Pancreas (tissue), 10 donors: ENCODE data around the gene OR2A5. TPM values are rescaled to one million over a fixed set of nuclear protein-coding genes. Genes with fewer than 3 reads are reported as not detected.

Experiments
- ATAC-seq, 4 donors: fragments of 200-7000 bp; cut with Tn5 transposase; one replicate each; pipeline versions ENCODE4 v1.8.0 to v1.9.1; 2020; ENCODE audit warnings: mild to moderate bottlenecking in 4 of 4, moderate library complexity in 4 of 4
- DNase-seq, 6 donors: peaks; one replicate each; pipeline ENCODE4 v3.0.0-alpha.2; 2020
- FAIRE-seq: peaks from 2 replicates; lab custom pipeline; 2012; peaks lifted over from hg19 to GRCh38; lab: Jason Lieb, UNC
- H3K27ac ChIP-seq, 4 donors: fragments of 200-600 bp; sonication (generic); 1 replicate in 3 of 4; 2 replicates in 1 of 4; pipeline versions ENCODE4 v1.5.0 to v1.8.0; 2020
- H3K27me3 ChIP-seq, 4 donors: fragments of 200-600 bp; one replicate each; pipeline ENCODE4 v1.8.0; 2021
- H3K36me3 ChIP-seq, 3 donors: fragments of 200-600 bp; sonication (generic) in 1 of 3; one replicate each; pipeline versions ENCODE4 v1.5.0 to v1.8.0; 2020 to 2021
- H3K4me1 ChIP-seq, 3 donors: fragments of 200-600 bp; one replicate each; pipeline ENCODE4 v1.8.0; 2021
- H3K4me3 ChIP-seq, 4 donors: fragments of 200-600 bp; sonication (generic) in 2 of 4; one replicate each; pipeline versions ENCODE4 v1.5.0 to v1.8.0; 2020 to 2021
- H3K9me3 ChIP-seq, 4 donors: fragments of 200-600 bp; one replicate each; pipeline ENCODE4 v1.8.0; 2021
- CTCF ChIP-seq, 4 donors: fragments of 200-600 bp; sonication (generic) in 3 of 4; IDR thresholded peaks; one replicate each; pipeline versions ENCODE4 v1.5.0 to v1.8.0; 2021; ENCODE audit warnings: antibody characterized with exemption in 4 of 4
- WGBS, 2 donors: extraction: QIAGEN DNeasy Blood & Tissue Kit; methylation state at CpG; one replicate each; pipeline ENCODE4 v1.1.7; 2013; 5-methylcytosine and 5-hydroxymethylcytosine counted together
- intact Hi-C, 3 donors: fragments of 100-400 bp; cut with DNase I; formaldehyde crosslinking; loops; one replicate each; pipeline versions ENCODE4 v1.11.1 to v1.14.2; 2022
- polyA plus RNA-seq, 2 donors: library from polyadenylated mRNA; stranded (reverse); fragments of 200-250 nt; gene quantifications; one replicate each; pipeline ENCODE4 v1.2.3, GENCODE V29; 2013
- total RNA-seq, 6 donors: library from RNA; stranded (reverse); fragmentation: NEBNext Ultra II Directional in 4 of 6; extraction: Animal tissue kit (Norgen Biotek cat#: 25700) in 4 of 6; gene quantifications; one replicate each; pipeline versions ENCODE4 v1.2.1 to v1.2.4, GENCODE V29; 2021 to 2023
- donor health status: healthy with polysubstance abuse.
- donor health status: DM: no; HTN: no; CAD: no; lungs with moderate emphysema.
- donor health status: DM: no; HTN: no; CAD: no.
- donor health status: control.
- donor health status: control.
- donor health status: Bipolar disorder and iron deficiency.
- donor health status: DM: yes; HTN: yes; CAD: no.
- donor health status: DM: no; HTN: no; CAD: no.
- donor health status: DM: no; HTN: no; CAD: no.
- donor health status: DM: yes; HTN: yes; CAD: no.

OR2A5 gene
- total and polyA plus RNA-seq, 8 donors, result not detected

GRCh38 chr7:144026203-144026883, 22.4 kb upstream of the OR2A5 start:
- Histone ChIP-seq H3K4me3 (no peak overlapping the region), H3K9me3 (no peaks in the 10 kb centered on the region), H3K36me3 (no peaks in the 10 kb centered on the region), H3K27me3 (no peaks in the 10 kb centered on the region), H3K27ac (no peak overlapping the region), H3K4me1 (no peaks in the 10 kb centered on the region)
- DNase-seq (no peak), FAIRE-seq (no peak), ATAC-seq (no peak)
- intact Hi-C loops, result no loop called here
- 48 to 49% methylated on average over 4 of the region's 4 CpGs for WGBS, 2 donors
- no peak for TF ChIP-seq CTCF (IDR thresholded peaks at IDR 0.05)

- FAIRE-seq, result peak; percentile 81
- H3K4me1 ChIP-seq, result no peaks in the 10 kb centered on the region
- no peak overlapping the region for H3K27ac ChIP-seq
- 5 to 6% methylated on average over 3 of the region's 3 CpGs for WGBS, 2 donors
- TF ChIP-seq CTCF (IDR thresholded peaks at IDR 0.05), result peak in 2 of 4 donors; percentile 28 to 32
- H3K36me3 ChIP-seq, result no peaks in the 10 kb centered on the region
- H3K4me3 ChIP-seq, result no peak overlapping the region
- ATAC-seq, result peak in 3 of 4 donors; percentile 74 to 83 (median 81)
- H3K9me3 ChIP-seq, result no peaks in the 10 kb centered on the region
- intact Hi-C loops, result no loop called here
- no peaks in the 10 kb centered on the region for H3K27me3 ChIP-seq
- no peak for DNase-seq
Observed at GRCh38 chr7:144027070-144027469, 21.7 kb upstream of the OR2A5 start.

- FAIRE-seq, result no peak
- Histone ChIP-seq H3K4me3 (no peak overlapping the region), H3K4me1 (no peaks in the 10 kb centered on the region), H3K9me3 (no peaks in the 10 kb centered on the region), H3K27ac (no peak overlapping the region), H3K36me3 (no peaks in the 10 kb centered on the region), H3K27me3 (no peaks in the 10 kb centered on the region)
- no peak for ATAC-seq
- no peak for DNase-seq
- 68 to 73% methylated on average over 1 of the region's 1 CpG for WGBS, 2 donors
- no peak for TF ChIP-seq CTCF (IDR thresholded peaks at IDR 0.05)
- intact Hi-C loops, result no loop called here
Observed at GRCh38 chr7:144027974-144028373, 20.8 kb upstream of the OR2A5 start.

GRCh38 chr7:144028547-144028946, 20.2 kb upstream of the OR2A5 start:
- ATAC-seq (no peak), DNase-seq (no peak), FAIRE-seq (no peak)
- no peaks in the 10 kb centered on the region for H3K4me1 ChIP-seq
- H3K27me3 ChIP-seq, result no peaks in the 10 kb centered on the region
- H3K36me3 ChIP-seq, result no peaks in the 10 kb centered on the region
- WGBS, 2 donors, result 84 to 85% methylated on average over 3 of the region's 3 CpGs
- H3K9me3 ChIP-seq, result no peaks in the 10 kb centered on the region
- intact Hi-C loops, result no loop called here
- no peak overlapping the region for H3K4me3 ChIP-seq
- no peak overlapping the region for H3K27ac ChIP-seq
- TF ChIP-seq CTCF (IDR thresholded peaks at IDR 0.05), result no peak

- 71 to 84% methylated on average over 5 of the region's 5 CpGs for WGBS, 2 donors
- DNase-seq (no peak), ATAC-seq (no peak), FAIRE-seq (no peak)
- no peaks in the 10 kb centered on the region for H3K36me3 ChIP-seq
- no peaks in the 10 kb centered on the region for H3K4me1 ChIP-seq
- H3K4me3 ChIP-seq, result no peak overlapping the region
- no peaks in the 10 kb centered on the region for H3K9me3 ChIP-seq
- TF ChIP-seq CTCF (IDR thresholded peaks at IDR 0.05), result no peak
- H3K27me3 ChIP-seq, result no peaks in the 10 kb centered on the region
- intact Hi-C loops, result no loop called here
- H3K27ac ChIP-seq, result no peak overlapping the region
Observed at GRCh38 chr7:144032516-144032915, 16.2 kb upstream of the OR2A5 start.
